H9 (cell line): Measurements from ENCODE around the gene GRK4. TPM values are rescaled to one million over a fixed set of nuclear protein-coding genes. Genes with fewer than 3 reads are reported as not detected.

Source experiments
- DNase-seq: peaks from one replicate; pipeline ENCODE4 v3.0.0-alpha.2; 2017
- H2AFZ ChIP-seq: one replicate; pipeline ENCODE4 v1.6.1; 2013; ENCODE audit warnings: mild to moderate bottlenecking, low read length, control low read depth, moderate library complexity
- H2AK5ac ChIP-seq: 2 replicates; pipeline ENCODE4 v1.6.1; 2013; ENCODE audit warnings: low read length, control low read depth, mixed read lengths; ENCODE audit not compliant: insufficient read length
- H2BK120ac ChIP-seq: one replicate; pipeline ENCODE4 v1.6.1; 2013; ENCODE audit warnings: low read depth, mild to moderate bottlenecking, low read length, control low read depth, inconsistent platforms; ENCODE audit not compliant: poor library complexity, severe bottlenecking
- H2BK12ac ChIP-seq: 2 replicates; pipeline ENCODE4 v1.6.1; 2013; ENCODE audit warnings: low read length, control low read depth, mixed read lengths, low read depth; ENCODE audit not compliant: insufficient read length
- H2BK15ac ChIP-seq: 2 replicates; pipeline ENCODE4 v1.6.1; 2013; ENCODE audit warnings: low read depth, low read length, control low read depth
- H2BK20ac ChIP-seq: one replicate; pipeline ENCODE4 v1.6.1; 2013; ENCODE audit warnings: low read depth, mild to moderate bottlenecking, low read length, control low read depth, inconsistent platforms; ENCODE audit not compliant: poor library complexity, severe bottlenecking
- H2BK5ac ChIP-seq: 2 replicates; pipeline ENCODE4 v1.6.1; 2013; ENCODE audit warnings: low read length, control low read depth, mixed read lengths; ENCODE audit not compliant: insufficient read length
- H3K14ac ChIP-seq: 2 replicates; pipeline ENCODE4 v1.6.1; 2013; ENCODE audit warnings: low read length, control low read depth; ENCODE audit not compliant: insufficient read depth
- H3K18ac ChIP-seq: 2 replicates; pipeline ENCODE4 v1.6.1; 2013; ENCODE audit warnings: low read depth, mild to moderate bottlenecking, mixed read lengths, low read length, control low read depth; ENCODE audit not compliant: insufficient read length
- H3K23ac ChIP-seq: 2 replicates; pipeline ENCODE4 v1.6.1; 2013; ENCODE audit warnings: low read length, control low read depth, mixed read lengths, low read depth; ENCODE audit not compliant: insufficient read length
- H3K23me2 ChIP-seq: 2 replicates; pipeline ENCODE4 v1.6.1; 2013; ENCODE audit warnings: low read depth, mild to moderate bottlenecking, mixed read lengths, low read length, control low read depth; ENCODE audit not compliant: insufficient read length, poor library complexity, severe bottlenecking
- H3K27ac ChIP-seq: 2 replicates; pipeline ENCODE4 v1.5.1; 2013; ENCODE audit warnings: low read length, control low read depth, mixed read lengths, low read depth; ENCODE audit not compliant: insufficient read length
- H3K27me3 ChIP-seq: 2 replicates; pipeline ENCODE4 v1.6.1; 2013; ENCODE audit warnings: low read length, control low read depth, inconsistent platforms; ENCODE audit not compliant: insufficient read depth
- H3K4ac ChIP-seq: 2 replicates; pipeline ENCODE4 v1.6.1; 2013; ENCODE audit warnings: low read depth, mild to moderate bottlenecking, control low read depth, inconsistent platforms, low read length, moderate library complexity
- H3K4me1 ChIP-seq: 2 replicates; pipeline ENCODE4 v1.6.1; 2013; ENCODE audit warnings: low read length, control low read depth, inconsistent platforms; ENCODE audit not compliant: insufficient read depth
- H3K4me2 ChIP-seq: 2 replicates; pipeline ENCODE4 v1.6.1; 2013; ENCODE audit warnings: low read length, control low read depth, mixed read lengths; ENCODE audit not compliant: insufficient read length, insufficient read depth
- H3K56ac ChIP-seq: 2 replicates; pipeline ENCODE4 v1.6.1; 2013; ENCODE audit warnings: low read depth, mild to moderate bottlenecking, mixed read lengths, low read length, control low read depth; ENCODE audit not compliant: insufficient read length
- H3K79me1 ChIP-seq: 2 replicates; pipeline ENCODE4 v1.6.1; 2013; ENCODE audit warnings: low read depth, mild to moderate bottlenecking, moderate library complexity, low read length, control low read depth, inconsistent platforms; ENCODE audit not compliant: insufficient read depth, poor library complexity, severe bottlenecking
- H3K79me2 ChIP-seq: 2 replicates; pipeline ENCODE4 v1.6.1; 2013; ENCODE audit warnings: low read length, control low read depth, inconsistent platforms; ENCODE audit not compliant: insufficient read depth
- H3K9ac ChIP-seq: 2 replicates; pipeline ENCODE4 v1.6.1; 2013; ENCODE audit warnings: low read length, control low read depth, mixed read lengths; ENCODE audit not compliant: insufficient read length; ENCODE audit errors: extremely low read depth
- H3K9me3 ChIP-seq: one replicate; pipeline ENCODE4 v1.6.1; 2013; ENCODE audit warnings: low read depth, low read length, inconsistent platforms; ENCODE audit not compliant: control insufficient read depth
- H3T11ph ChIP-seq: one replicate; pipeline ENCODE4 v1.6.1; 2013; ENCODE audit warnings: mild to moderate bottlenecking, low read length, control low read depth, inconsistent platforms
- H4K20me1 ChIP-seq: one replicate; pipeline ENCODE4 v1.6.1; 2013; ENCODE audit not compliant: control insufficient read depth, insufficient read length, insufficient read depth
- H4K5ac ChIP-seq: 2 replicates; pipeline ENCODE4 v1.6.1; 2013; ENCODE audit warnings: low read depth, mild to moderate bottlenecking, mixed read lengths, low read length, control low read depth; ENCODE audit not compliant: insufficient read length
- H4K8ac ChIP-seq: replicated peaks from 2 replicates; pipeline ENCODE4 v1.6.1; 2013; ENCODE audit warnings: low read length, control low read depth, mixed read lengths, low read depth; ENCODE audit not compliant: insufficient read length
- H4K91ac ChIP-seq: 2 replicates; pipeline ENCODE4 v1.6.1; 2013; ENCODE audit warnings: low read depth, mild to moderate bottlenecking, moderate library complexity, mixed read lengths, low read length, control low read depth; ENCODE audit not compliant: insufficient read length
- H3K27ac Mint-ChIP-seq, 3 experiments: 2 replicates in 2 of 3; 3 replicates in 1 of 3; pipeline ENCODE4 v1.8.0; 2020 to 2021; ENCODE audit warnings: mixed read lengths in 3 of 3, mild to moderate bottlenecking in 1 of 3, moderate library complexity in 1 of 3
- H3K27me3 Mint-ChIP-seq: 2 replicates; pipeline ENCODE4 v1.8.0; 2021; ENCODE audit warnings: low read depth, mild to moderate bottlenecking, moderate library complexity, mixed read lengths
- H3K36me3 Mint-ChIP-seq, 3 experiments: 2 replicates in 2 of 3; 3 replicates in 1 of 3; pipeline ENCODE4 v1.8.0; 2020 to 2021; ENCODE audit warnings: low read depth in 3 of 3, mixed read lengths in 3 of 3; ENCODE audit not compliant: insufficient read depth in 1 of 3
- H3K4me1 Mint-ChIP-seq, 2 experiments: 2 replicates each; pipeline ENCODE4 v1.8.0; 2020; ENCODE audit warnings: mixed read lengths in 2 of 2
- H3K4me3 Mint-ChIP-seq, 2 experiments: 2 replicates in 1 of 2; 3 replicates in 1 of 2; pipeline ENCODE4 v1.8.0; 2020 to 2021; ENCODE audit warnings: mild to moderate bottlenecking in 2 of 2, mixed read lengths in 2 of 2, moderate library complexity in 1 of 2
- H3K9me3 Mint-ChIP-seq, 2 experiments: 2 replicates in 1 of 2; 3 replicates in 1 of 2; pipeline ENCODE4 v1.8.0; 2020; ENCODE audit warnings: mild to moderate bottlenecking in 2 of 2, mixed read lengths in 2 of 2, moderate library complexity in 1 of 2
- WGBS: extraction: QIAGEN DNeasy Blood & Tissue Kit; methylation state at CpG from one replicate; pipeline ENCODE4 v1.1.7; 2013; ENCODE audit warnings: missing lambda C conversion rate, low lambda C conversion rate, mixed read lengths; ENCODE audit not compliant: insufficient read length; ENCODE audit errors: extremely low coverage; 5-methylcytosine and 5-hydroxymethylcytosine counted together
- total RNA-seq: library from RNA; stranded (reverse); gene quantifications from 2 replicates; pipeline ENCODE4 v1.2.1, GENCODE V29; 2021
- TF ChIP-seq, protein P1 (sequence below): fragments of 200-600 bp; sonication (generic); conservative IDR thresholded peaks from 3 replicates; pipeline ENCODE4 v1.8.0; 2021; ENCODE audit warnings: antibody characterized with exemption, mild to moderate bottlenecking

The GRK4 gene
- total RNA-seq, 1 experiment from 2014 or later, result 4.8 TPM

DNA sequence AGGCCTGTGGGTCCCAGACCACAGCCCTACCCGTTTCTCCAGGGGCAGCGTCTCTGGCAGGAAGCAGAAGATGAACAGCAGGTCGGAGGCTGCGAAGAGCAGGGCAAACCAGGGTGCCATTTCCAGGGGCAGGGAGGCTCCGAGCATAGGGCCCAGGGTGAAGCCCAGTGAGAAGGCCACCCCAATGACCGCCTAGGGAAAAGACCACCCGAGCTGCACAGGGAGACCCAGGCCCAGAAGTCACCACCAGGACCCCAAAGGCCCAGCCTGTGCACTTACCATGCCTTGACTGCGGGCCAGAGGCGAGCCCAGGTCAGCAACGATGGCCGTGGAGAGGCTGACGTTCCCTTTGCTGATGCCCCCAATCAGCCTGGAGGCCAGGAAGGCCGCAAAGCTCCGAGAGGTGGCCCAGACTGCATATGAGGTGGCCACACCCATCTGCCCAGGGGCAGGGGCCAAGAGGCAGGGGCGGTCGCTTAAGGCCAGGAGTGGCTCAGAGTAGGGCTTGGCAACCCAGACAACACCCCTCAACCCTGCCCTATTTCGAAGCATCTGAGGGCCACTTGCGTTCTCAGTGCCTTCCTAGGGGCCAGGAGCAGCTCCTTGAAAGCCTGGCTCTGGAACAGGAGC, 30.9 kb upstream of the GRK4 start:
- Histone ChIP-seq H3K79me2 (no peaks in the 10 kb centered on the region; the same call in 1 of the 2 replicates), H3K23me2 (peaks cover 10% of the 10 kb centered on the region), H4K5ac (no peak overlapping the region), H4K8ac (no peak overlapping the region), H3K4ac (no peak overlapping the region), H2BK15ac (no peak overlapping the region), H2BK5ac (no peak overlapping the region), H2AK5ac (no peak overlapping the region), H4K91ac (no peak overlapping the region), H3K4me2 (no peak overlapping the region), H2AFZ (no peak overlapping the region), H3K79me1 (no peaks in the 10 kb centered on the region), H2BK12ac (no peak overlapping the region), H3T11ph (no peak overlapping the region), H3K9ac (no peak overlapping the region), H3K14ac (no peak overlapping the region), H3K56ac (no peak overlapping the region), H3K9me3 (no peaks in the 10 kb centered on the region), H4K20me1 (no peaks in the 10 kb centered on the region), H3K23ac (no peak overlapping the region), H3K4me1 (no peaks in the 10 kb centered on the region), H3K27me3 (no peaks in the 10 kb centered on the region), H2BK20ac (no peak overlapping the region), H3K18ac (no peak overlapping the region), H3K27ac (no peak overlapping the region), H2BK120ac (no peak overlapping the region)
- peaks cover 26 to 61% (median 48%) of the 10 kb centered on the region in 3 experiments; a peak in 6 of 7 replicates for H3K36me3 Mint-ChIP-seq
- H3K27me3 Mint-ChIP-seq, result no peaks in the 10 kb centered on the region; the same call in 1 of the 2 replicates
- no CpG with 5 or more reads among the region's 18 CpGs for WGBS
- H3K9me3 Mint-ChIP-seq, result no peaks in the 10 kb centered on the region
- H3K4me1 Mint-ChIP-seq, result peaks cover 26 to 33% of the 10 kb centered on the region in 2 experiments
- H3K4me3 Mint-ChIP-seq, result peak overlapping the region; percentile 44 to 70; a peak in 2 of 5 replicates
- peak; percentile 24 for DNase-seq
- H3K27ac Mint-ChIP-seq, result no peak overlapping the region
- TF ChIP-seq, protein P1, sequence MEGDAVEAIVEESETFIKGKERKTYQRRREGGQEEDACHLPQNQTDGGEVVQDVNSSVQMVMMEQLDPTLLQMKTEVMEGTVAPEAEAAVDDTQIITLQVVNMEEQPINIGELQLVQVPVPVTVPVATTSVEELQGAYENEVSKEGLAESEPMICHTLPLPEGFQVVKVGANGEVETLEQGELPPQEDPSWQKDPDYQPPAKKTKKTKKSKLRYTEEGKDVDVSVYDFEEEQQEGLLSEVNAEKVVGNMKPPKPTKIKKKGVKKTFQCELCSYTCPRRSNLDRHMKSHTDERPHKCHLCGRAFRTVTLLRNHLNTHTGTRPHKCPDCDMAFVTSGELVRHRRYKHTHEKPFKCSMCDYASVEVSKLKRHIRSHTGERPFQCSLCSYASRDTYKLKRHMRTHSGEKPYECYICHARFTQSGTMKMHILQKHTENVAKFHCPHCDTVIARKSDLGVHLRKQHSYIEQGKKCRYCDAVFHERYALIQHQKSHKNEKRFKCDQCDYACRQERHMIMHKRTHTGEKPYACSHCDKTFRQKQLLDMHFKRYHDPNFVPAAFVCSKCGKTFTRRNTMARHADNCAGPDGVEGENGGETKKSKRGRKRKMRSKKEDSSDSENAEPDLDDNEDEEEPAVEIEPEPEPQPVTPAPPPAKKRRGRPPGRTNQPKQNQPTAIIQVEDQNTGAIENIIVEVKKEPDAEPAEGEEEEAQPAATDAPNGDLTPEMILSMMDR, result no peak
